GM21825 (cell line): ENCODE measurements around the gene SPECC1L.
"Not testable (repeated sequence)": the region's sequence is repeated elsewhere in the genome, so short reads cannot be mapped to it uniquely, and the experiment has no call there.

Experiments used
- ATAC-seq: cut with Tn5 transposase; IDR thresholded peaks from one replicate; pipeline ENCODE4 v1.9.1; 2021; ENCODE audit warnings: mild to moderate bottlenecking, moderate library complexity; ENCODE audit not compliant: unreplicated experiment

The SPECC1L gene

GRCh38 chr22:24245584-24246561 lies 24.8 kb upstream of the SPECC1L start:
- ATAC-seq: not testable (repeated sequence)

GRCh38 chr22:24247011-24247507 lies 23.6 kb upstream of the SPECC1L start:
- no peak for ATAC-seq

- no peak for ATAC-seq
These were observed 22.9 kb upstream of the SPECC1L start for GRCh38 chr22:24247564-24248344.

- not testable (repeated sequence) for ATAC-seq
These were observed 22.0 kb upstream of the SPECC1L start for GRCh38 chr22:24248611-24249010.

DNA sequence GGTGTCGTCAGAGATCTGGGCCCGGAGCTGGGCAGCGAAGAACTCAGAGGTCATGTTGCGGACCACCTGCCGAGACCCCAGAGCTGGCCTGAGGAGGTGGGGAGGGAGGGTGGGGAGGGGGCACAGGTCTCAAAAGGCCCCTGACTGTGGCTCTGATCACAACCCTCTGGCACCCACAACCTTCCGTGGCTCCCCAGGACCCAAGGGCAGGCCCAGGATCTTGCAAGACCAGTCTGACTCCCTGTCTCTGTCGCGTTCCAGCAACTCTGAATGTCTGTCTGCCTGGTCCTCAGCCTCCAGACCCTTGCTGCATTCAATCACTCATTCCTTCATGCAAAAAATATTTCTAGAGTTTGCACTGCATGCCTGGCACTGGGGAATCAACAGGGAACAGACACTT lies 21.2 kb upstream of the SPECC1L start:
- ATAC-seq: not testable (repeated sequence)

- ATAC-seq: not testable (repeated sequence)
These were observed 19.3 kb upstream of the SPECC1L start for GRCh38 chr22:24251286-24251685.

GRCh38 chr22:24253126-24253525 lies 17.5 kb upstream of the SPECC1L start:
- ATAC-seq: not testable (repeated sequence)

- not testable (repeated sequence) for ATAC-seq
These were observed 14.5 kb upstream of the SPECC1L start for GRCh38 chr22:24256136-24256535.

- ATAC-seq: not testable (repeated sequence)
These were observed 13.9 kb upstream of the SPECC1L start for GRCh38 chr22:24256736-24257135.

DNA sequence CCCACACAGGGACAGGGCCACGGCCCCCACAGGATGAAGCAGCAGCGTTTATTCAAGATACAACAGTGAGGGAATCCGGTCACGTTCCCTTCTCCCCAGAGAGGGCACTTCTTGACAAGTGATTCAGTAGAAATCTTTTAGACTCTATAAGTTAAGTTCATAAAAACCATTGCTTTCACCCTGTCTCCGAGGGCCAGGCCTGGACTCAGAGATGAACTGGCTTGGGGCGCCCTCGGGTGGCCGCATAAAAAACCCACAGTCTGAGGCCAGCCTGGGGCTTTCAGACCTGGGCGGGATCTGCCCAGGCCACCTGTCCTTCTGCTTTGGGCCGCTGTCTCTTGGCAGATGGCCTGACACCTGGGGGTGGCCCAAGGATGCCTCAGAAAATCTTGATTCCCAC lies 11.2 kb upstream of the SPECC1L start:
- ATAC-seq: not testable (repeated sequence)

DNA sequence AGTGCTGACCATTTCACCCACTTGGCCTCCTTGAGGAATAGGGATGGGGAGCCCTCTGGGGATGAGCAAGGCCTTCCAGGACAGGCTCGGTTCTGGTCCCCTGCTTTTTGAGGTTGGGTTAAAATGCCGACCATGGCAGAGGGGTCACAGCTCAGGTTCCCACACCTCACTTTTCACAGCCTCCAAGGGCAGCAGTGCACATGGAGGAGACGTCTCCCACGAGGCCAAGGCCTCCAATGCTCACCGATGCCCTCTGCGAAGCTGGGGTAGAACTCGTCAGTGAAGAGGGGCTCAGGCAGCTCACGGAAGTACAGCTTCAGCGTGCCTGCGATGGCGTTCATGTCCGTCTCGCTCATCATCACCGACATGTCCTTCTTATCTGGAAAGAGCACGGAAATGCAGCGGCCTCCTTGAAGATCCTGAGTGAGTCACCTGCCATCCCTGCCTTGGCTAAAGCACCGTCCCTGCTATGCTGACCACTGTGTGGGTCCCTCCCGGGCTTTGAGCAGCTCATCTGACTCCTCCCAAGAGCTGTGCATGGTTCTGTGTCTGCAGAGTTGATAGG lies 8.4 kb upstream of the SPECC1L start:
- not testable (repeated sequence) for ATAC-seq

- ATAC-seq: not testable (repeated sequence)
These were observed 7.2 kb upstream of the SPECC1L start for GRCh38 chr22:24263479-24263878.

GRCh38 chr22:24264329-24264896 lies 6.2 kb upstream of the SPECC1L start:
- ATAC-seq: not testable (repeated sequence)

- no peak for ATAC-seq
These were observed 4.9 kb upstream of the SPECC1L start for GRCh38 chr22:24265734-24266133.

DNA sequence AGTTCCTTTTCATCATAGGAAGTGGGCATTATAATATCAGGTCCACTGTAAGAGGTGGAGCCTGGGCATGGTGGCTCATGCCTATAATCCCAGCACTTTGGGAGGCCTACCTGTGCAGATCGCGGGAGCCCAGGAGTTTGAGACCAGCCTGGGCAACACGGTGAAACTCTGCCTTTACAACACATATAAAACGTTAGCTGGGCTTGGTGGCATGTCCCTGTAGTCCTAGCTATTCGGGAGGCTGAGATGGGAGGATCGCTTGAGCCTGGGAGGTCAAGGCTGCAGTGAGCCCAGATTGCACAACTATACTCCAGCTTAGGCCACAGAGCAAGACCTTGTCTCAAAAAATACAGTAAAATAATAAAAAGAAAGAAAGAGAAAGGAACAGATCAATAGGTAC lies 4.1 kb upstream of the SPECC1L start:
- not testable (repeated sequence) for ATAC-seq

GRCh38 chr22:24271386-24271854 lies 789 bp downstream of the SPECC1L start:
- no peak for ATAC-seq

GRCh38 chr22:24273031-24273430 lies 2.4 kb downstream of the SPECC1L start:
- not testable (repeated sequence) for ATAC-seq

- not testable (repeated sequence) for ATAC-seq
These were observed 3.3 kb downstream of the SPECC1L start for GRCh38 chr22:24273906-24274305.

- ATAC-seq: not testable (repeated sequence)
These were observed 4.2 kb downstream of the SPECC1L start for GRCh38 chr22:24274696-24275405.

DNA sequence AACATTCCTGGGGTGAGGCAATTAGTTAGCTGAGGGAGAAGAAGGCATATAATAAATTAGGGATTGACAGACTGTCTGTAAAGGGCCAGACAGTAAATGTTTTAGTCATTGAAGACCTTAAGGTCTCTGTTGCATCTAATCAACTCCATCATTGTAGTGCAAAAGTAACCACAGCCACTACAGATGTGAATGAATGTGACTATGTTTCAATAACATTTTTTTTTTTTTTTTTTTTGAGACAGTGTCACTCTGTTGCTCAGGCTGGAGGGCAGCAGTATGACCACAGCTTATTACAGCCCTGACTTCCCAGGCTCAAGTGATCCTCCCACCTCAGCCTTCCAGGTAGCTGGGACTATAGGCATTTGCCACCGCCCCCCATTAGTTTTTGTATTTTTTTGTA lies 9.7 kb downstream of the SPECC1L start:
- not testable (repeated sequence) for ATAC-seq
